Astrocyte (in vitro differentiated cells and primary cell): ENCODE data around the gene CERS6. TPM values are rescaled to one million over a fixed set of nuclear protein-coding genes. Genes with fewer than 3 reads are reported as not detected.

Experiments
- DNase-seq: peaks from one replicate; pipeline ENCODE4 v3.0.0-alpha.2; 2010; ENCODE audit warnings: low read depth
- FAIRE-seq: peaks from 2 replicates; lab custom pipeline; 2011; peaks lifted over from hg19 to GRCh38; lab: Jason Lieb, UNC
- H2AFZ ChIP-seq: 2 replicates; pipeline ENCODE4 v1.6.0; 2012; ENCODE audit warnings: low read depth, low read length, inconsistent platforms
- H3K27ac ChIP-seq: 2 replicates; pipeline ENCODE4 v1.5.1; 2011; ENCODE audit warnings: low read depth, low read length, inconsistent platforms
- H3K27me3 ChIP-seq: 2 replicates; pipeline ENCODE4 v1.6.0; 2011; ENCODE audit warnings: low read length, inconsistent platforms; ENCODE audit not compliant: insufficient read depth
- H3K36me3 ChIP-seq: 2 replicates; pipeline ENCODE4 v1.5.1; 2011; ENCODE audit warnings: low read length, inconsistent platforms; ENCODE audit not compliant: insufficient read depth
- H3K4me1 ChIP-seq: 2 replicates; pipeline ENCODE4 v1.5.1; 2011; ENCODE audit warnings: low read length, inconsistent platforms; ENCODE audit not compliant: insufficient read depth
- H3K4me2 ChIP-seq: 2 replicates; pipeline ENCODE4 v1.6.0; 2012; ENCODE audit warnings: low read length, inconsistent platforms
- H3K4me3 ChIP-seq: 2 replicates; pipeline ENCODE4 v1.5.1; 2011; ENCODE audit warnings: low read depth, mild to moderate bottlenecking, low read length, inconsistent platforms; ENCODE audit not compliant: insufficient read depth
- H3K79me2 ChIP-seq: 2 replicates; pipeline ENCODE4 v1.6.0; 2012; ENCODE audit warnings: mild to moderate bottlenecking, low read length, inconsistent platforms; ENCODE audit not compliant: insufficient read depth
- H3K9ac ChIP-seq: 2 replicates; pipeline ENCODE4 v1.6.0; 2012; ENCODE audit warnings: mild to moderate bottlenecking, low read length, inconsistent platforms
- H3K9me3 ChIP-seq: 2 replicates; pipeline ENCODE4 v1.5.1; 2012; ENCODE audit warnings: low read depth, mild to moderate bottlenecking, low read length, inconsistent platforms; ENCODE audit not compliant: insufficient read depth
- H4K20me1 ChIP-seq: 2 replicates; pipeline ENCODE4 v1.6.0; 2012; ENCODE audit warnings: low read length, inconsistent platforms; ENCODE audit not compliant: insufficient read depth
- H3K27ac Mint-ChIP-seq: one replicate; pipeline ENCODE4 v1.8.0; 2021; ENCODE audit warnings: mild to moderate bottlenecking, mixed read lengths; ENCODE audit not compliant: unreplicated experiment
- H3K27me3 Mint-ChIP-seq: one replicate; pipeline ENCODE4 v1.8.0; 2021; ENCODE audit warnings: low read depth, mixed read lengths; ENCODE audit not compliant: unreplicated experiment
- H3K36me3 Mint-ChIP-seq: one replicate; pipeline ENCODE4 v1.8.0; 2021; ENCODE audit warnings: low read depth, mixed read lengths; ENCODE audit not compliant: unreplicated experiment
- H3K4me1 Mint-ChIP-seq: one replicate; pipeline ENCODE4 v1.8.0; 2021; ENCODE audit warnings: low read depth, mixed read lengths; ENCODE audit not compliant: unreplicated experiment
- H3K4me3 Mint-ChIP-seq: one replicate; pipeline ENCODE4 v1.8.0; 2021; ENCODE audit warnings: mild to moderate bottlenecking, moderate library complexity, mixed read lengths; ENCODE audit not compliant: unreplicated experiment
- H3K9me3 Mint-ChIP-seq: one replicate; pipeline ENCODE4 v1.8.0; 2021; ENCODE audit warnings: mild to moderate bottlenecking, mixed read lengths; ENCODE audit not compliant: unreplicated experiment
- CTCF ChIP-seq: IDR thresholded peaks from 2 replicates; pipeline ENCODE4 v1.5.1; 2011; ENCODE audit warnings: low read depth, mild to moderate bottlenecking, inconsistent platforms, low read length, moderate library complexity; ENCODE audit not compliant: insufficient read depth
- EZH2 ChIP-seq: IDR thresholded peaks from 2 replicates; pipeline ENCODE4 v1.6.1; 2012; ENCODE audit warnings: mild to moderate bottlenecking, low read length, inconsistent platforms; ENCODE audit not compliant: insufficient read depth
- total RNA-seq: library from RNA; stranded (reverse); gene quantifications from 2 replicates; pipeline ENCODE4 v1.2.1, GENCODE V29; 2021

The CERS6 gene
- total RNA-seq, 1 donor from 2014 or later: 23.4 TPM

GRCh38 chr2:168670478-168670877 lies 214.4 kb downstream of the CERS6 start:
- H3K79me2 ChIP-seq: no peaks in the 10 kb centered on the region
- no peaks in the 10 kb centered on the region for H3K9me3 Mint-ChIP-seq
- H3K4me3 Mint-ChIP-seq: no peak overlapping the region

GRCh38 chr2:168671932-168672331 lies 215.9 kb downstream of the CERS6 start:
- peaks cover 7% of the 10 kb centered on the region for H3K4me1 Mint-ChIP-seq
- peak; percentile 5 for FAIRE-seq
- H3K9me3 Mint-ChIP-seq: no peaks in the 10 kb centered on the region

More at GRCh38 chr2:168670478-168670877, 214.4 kb downstream of the CERS6 start:
- H3K36me3 Mint-ChIP-seq: no peaks in the 10 kb centered on the region
- Histone ChIP-seq H3K4me3 (no peak overlapping the region), H3K4me2 (no peak overlapping the region), H3K36me3 (no peaks in the 10 kb centered on the region), H4K20me1 (no peaks in the 10 kb centered on the region), H2AFZ (no peak overlapping the region), H3K9me3 (no peaks in the 10 kb centered on the region), H3K4me1 (no peaks in the 10 kb centered on the region), H3K9ac (no peak overlapping the region), H3K27ac (no peak overlapping the region), H3K27me3 (no peaks in the 10 kb centered on the region)
- H3K27ac Mint-ChIP-seq: no peak overlapping the region
- DNase-seq (no peak), FAIRE-seq (no peak)
- TF ChIP-seq CTCF (no peak), EZH2 (no peak)
- peaks cover 7% of the 10 kb centered on the region for H3K4me1 Mint-ChIP-seq
- no peaks in the 10 kb centered on the region for H3K27me3 Mint-ChIP-seq

More at GRCh38 chr2:168671932-168672331, 215.9 kb downstream of the CERS6 start:
- TF ChIP-seq EZH2 (no peak), CTCF (no peak)
- Histone ChIP-seq H3K4me1 (no peaks in the 10 kb centered on the region), H2AFZ (no peak overlapping the region), H4K20me1 (no peaks in the 10 kb centered on the region), H3K79me2 (no peaks in the 10 kb centered on the region), H3K27ac (no peak overlapping the region), H3K9me3 (no peaks in the 10 kb centered on the region), H3K4me3 (no peak overlapping the region), H3K36me3 (no peaks in the 10 kb centered on the region), H3K4me2 (no peak overlapping the region), H3K9ac (no peak overlapping the region), H3K27me3 (no peaks in the 10 kb centered on the region)
- H3K4me3 Mint-ChIP-seq: no peak overlapping the region
- peaks cover 2% of the 10 kb centered on the region for H3K36me3 Mint-ChIP-seq
- no peaks in the 10 kb centered on the region for H3K27me3 Mint-ChIP-seq
- no peak overlapping the region for H3K27ac Mint-ChIP-seq
- DNase-seq: peak; percentile 36
